Activated naive CD4-positive, alpha-beta T cell treated with anti-CD3 and anti-CD28 coated beads for 36 hours (primary cell): Measurements from ENCODE around the gene NFIL3. TPM values are rescaled to one million over a fixed set of nuclear protein-coding genes. Genes with fewer than 3 reads are reported as not detected.
"Not testable (repeated sequence)": the region's sequence is repeated elsewhere in the genome, so short reads cannot be mapped to it uniquely, and the experiment has no call there.

Experiments
- CTCF ChIA-PET: fragments of 350-600 bp; sonication (Branson Sonifier 250); formaldehyde crosslinking; loops from one replicate; lab custom pipeline; 2021; ENCODE audit warnings: antibody characterized with exemption; lab: Charles Lee
- DNase-seq: peaks from one replicate; pipeline ENCODE4 v3.0.0-alpha.2; 2020
- H3K27ac Mint-ChIP-seq: one replicate; pipeline ENCODE4 v1.8.0; 2021; ENCODE audit warnings: mild to moderate bottlenecking, mixed read lengths
- H3K27me3 Mint-ChIP-seq: one replicate; pipeline ENCODE4 v1.8.0; 2021; ENCODE audit warnings: low read depth, mixed read lengths
- H3K36me3 Mint-ChIP-seq: one replicate; pipeline ENCODE4 v1.8.0; 2021; ENCODE audit warnings: low read depth, mixed read lengths
- H3K4me1 Mint-ChIP-seq: one replicate; pipeline ENCODE4 v1.8.0; 2021; ENCODE audit warnings: low read depth, mixed read lengths
- H3K4me3 Mint-ChIP-seq: one replicate; pipeline ENCODE4 v1.8.0; 2021; ENCODE audit warnings: mild to moderate bottlenecking, moderate library complexity, mixed read lengths
- H3K9me3 Mint-ChIP-seq: one replicate; pipeline ENCODE4 v1.8.0; 2021; ENCODE audit warnings: mixed read lengths
- intact Hi-C: fragments of 100-400 bp; cut with micrococcal nuclease; formaldehyde crosslinking; loops from one replicate; pipeline ENCODE4 v1.15.1; 2023
- total RNA-seq, 2 experiments: library from RNA; stranded (reverse); gene quantifications; one replicate each; pipeline ENCODE4 v1.2.3, GENCODE V29; 2021

NFIL3 gene
- total RNA-seq, 2 experiments from 2014 or later = 56.4 to 58.5 TPM

DNA sequence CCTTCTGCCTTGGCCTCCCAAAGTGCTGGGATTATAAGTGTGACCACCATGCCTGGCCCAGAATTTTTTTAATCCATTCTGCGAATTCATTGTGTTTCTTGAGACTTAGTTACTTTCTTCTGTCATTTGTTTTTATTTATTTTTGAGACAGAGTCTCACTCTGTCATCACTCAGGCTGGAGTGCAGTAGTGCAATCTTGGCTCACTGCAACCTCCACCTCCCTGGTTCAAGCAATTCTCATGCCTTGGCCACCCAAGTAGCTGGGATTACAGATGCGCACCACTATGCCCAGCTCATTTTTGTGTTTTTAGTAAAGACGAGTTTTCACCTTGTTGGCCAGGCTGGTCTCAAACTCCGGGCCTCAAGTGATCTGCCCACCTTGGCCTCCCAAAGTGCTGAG is 33.9 kb downstream of the NFIL3 start:
- CTCF ChIA-PET = interaction anchor here (0.7 kb wide), 1 partner anchor 8 kb away, joined by 4 read pairs; no protein-coding TSS in a partner anchor
- H3K9me3 Mint-ChIP-seq, H3K27me3 Mint-ChIP-seq, H3K36me3 Mint-ChIP-seq, intact Hi-C loops, H3K27ac Mint-ChIP-seq, DNase-seq, H3K4me1 Mint-ChIP-seq, H3K4me3 Mint-ChIP-seq: not testable (repeated sequence)

DNA sequence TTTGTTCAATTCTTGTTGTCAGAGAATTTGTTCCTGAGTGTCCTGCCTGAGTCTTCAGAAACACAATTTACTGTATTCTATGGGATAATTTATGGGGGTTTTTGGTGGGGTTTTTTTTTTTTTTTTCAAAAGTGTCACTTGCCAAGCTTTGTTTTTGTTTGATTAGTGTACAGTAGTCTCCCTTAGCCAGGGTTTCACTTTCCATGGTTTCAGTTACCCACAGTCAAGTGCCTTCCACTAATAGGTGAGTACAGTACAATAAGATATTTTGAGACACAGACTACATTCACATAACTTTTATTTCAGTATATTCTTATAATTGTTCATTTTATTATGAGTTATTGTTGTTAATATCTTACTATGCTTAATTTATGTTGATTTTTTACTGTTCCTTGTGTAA is 36.9 kb downstream of the NFIL3 start:
- CTCF ChIA-PET = no interaction called here
- H3K36me3 Mint-ChIP-seq = no peaks in the 10 kb centered on the region
- no peak for DNase-seq
- H3K4me1 Mint-ChIP-seq = no peaks in the 10 kb centered on the region
- no peak overlapping the region for H3K4me3 Mint-ChIP-seq
- intact Hi-C loops = no loop called here
- no peaks in the 10 kb centered on the region for H3K9me3 Mint-ChIP-seq
- H3K27me3 Mint-ChIP-seq = peaks cover 5% of the 10 kb centered on the region
- H3K27ac Mint-ChIP-seq = no peak overlapping the region

DNA sequence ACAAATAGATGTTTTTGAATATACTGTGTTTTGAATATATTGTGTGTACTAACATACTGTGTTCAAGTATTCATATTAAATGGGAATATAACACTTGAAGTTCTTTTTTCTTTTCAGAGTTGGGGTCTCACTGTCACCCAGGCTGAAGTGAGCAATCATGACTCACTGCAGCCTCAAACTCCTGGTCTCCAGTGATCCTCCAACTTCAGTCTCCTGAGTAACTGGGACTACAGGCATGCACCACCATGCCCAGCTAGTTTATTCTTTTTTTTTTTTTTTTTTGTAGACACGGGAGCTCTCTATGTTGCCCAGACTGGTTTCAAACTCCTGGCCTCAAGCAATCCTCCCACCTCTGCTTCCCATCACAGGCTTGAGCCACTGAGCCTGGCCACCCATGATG is 38.7 kb downstream of the NFIL3 start:
- CTCF ChIA-PET = interaction anchor here (0.7 kb wide), 1 partner anchor 112 kb away, joined by 3 read pairs; no protein-coding TSS in a partner anchor
- no peak for DNase-seq
- intact Hi-C loops = no loop called here

DNA sequence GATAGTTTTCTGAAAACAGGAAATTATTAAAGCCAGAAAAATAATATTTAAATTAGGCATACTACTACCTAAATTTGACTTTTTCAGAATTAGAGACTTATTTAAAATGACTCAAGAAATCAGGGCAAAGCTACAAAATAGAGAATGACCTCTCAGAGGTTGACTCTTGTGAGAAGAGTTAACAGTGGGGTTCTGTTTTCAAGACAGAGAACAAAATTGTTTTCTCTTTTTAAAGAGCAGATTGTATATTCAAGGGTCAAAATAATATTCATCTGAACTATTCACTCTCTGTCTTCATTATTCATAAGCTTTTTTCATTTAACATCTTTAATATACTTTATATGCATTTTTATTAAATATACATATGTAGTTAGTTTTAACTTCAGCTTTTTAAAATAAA is 40.1 kb downstream of the NFIL3 start:
- CTCF ChIA-PET = interaction anchor here (0.7 kb wide), 1 partner anchor 23 kb away, joined by 4 read pairs; no protein-coding TSS in a partner anchor
- no peak overlapping the region for H3K4me3 Mint-ChIP-seq
- no peaks in the 10 kb centered on the region for H3K36me3 Mint-ChIP-seq

More for the DNA sequence above, 38.7 kb downstream of the NFIL3 start:
- H3K9me3 Mint-ChIP-seq = no peaks in the 10 kb centered on the region
- no peak overlapping the region for H3K4me3 Mint-ChIP-seq
- no peak overlapping the region for H3K27ac Mint-ChIP-seq
- H3K27me3 Mint-ChIP-seq = peaks cover 8% of the 10 kb centered on the region
- H3K36me3 Mint-ChIP-seq = no peaks in the 10 kb centered on the region
- no peaks in the 10 kb centered on the region for H3K4me1 Mint-ChIP-seq

DNA sequence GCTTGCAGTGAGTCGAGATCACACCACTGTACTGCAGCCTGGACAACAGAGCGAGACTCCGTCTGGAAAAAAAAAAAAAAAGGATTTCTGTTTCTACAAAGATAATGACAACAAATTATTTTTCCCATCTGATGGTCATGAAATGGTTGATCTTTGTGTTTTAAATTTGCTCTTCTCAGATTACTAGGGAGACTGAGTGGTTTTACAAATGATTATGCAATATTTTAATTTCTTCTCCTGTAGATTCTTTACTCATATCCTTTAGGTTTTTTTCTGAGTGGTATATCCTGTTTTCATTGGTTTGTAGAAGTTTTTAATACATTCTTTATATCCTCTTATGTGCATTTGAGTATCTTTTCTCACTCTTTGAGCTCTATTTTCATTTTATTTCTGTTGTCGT is 41.3 kb downstream of the NFIL3 start:
- CTCF ChIA-PET = interaction anchor here (1.2 kb wide), 1 partner anchor 10 kb away, joined by 3 read pairs; no protein-coding TSS in a partner anchor
- Mint-ChIP-seq H3K27ac (no peak overlapping the region), H3K9me3 (peaks cover 6% of the 10 kb centered on the region), H3K4me3 (no peak overlapping the region), H3K36me3 (no peaks in the 10 kb centered on the region), H3K27me3 (peaks cover 10% of the 10 kb centered on the region), H3K4me1 (no peaks in the 10 kb centered on the region)
- DNase-seq = no peak
- intact Hi-C loops = no loop called here

More for the DNA sequence above, 40.1 kb downstream of the NFIL3 start:
- Mint-ChIP-seq H3K9me3 (no peaks in the 10 kb centered on the region), H3K27ac (no peak overlapping the region), H3K4me1 (no peaks in the 10 kb centered on the region), H3K27me3 (peaks cover 8% of the 10 kb centered on the region)
- DNase-seq = no peak
- intact Hi-C loops = no loop called here

DNA sequence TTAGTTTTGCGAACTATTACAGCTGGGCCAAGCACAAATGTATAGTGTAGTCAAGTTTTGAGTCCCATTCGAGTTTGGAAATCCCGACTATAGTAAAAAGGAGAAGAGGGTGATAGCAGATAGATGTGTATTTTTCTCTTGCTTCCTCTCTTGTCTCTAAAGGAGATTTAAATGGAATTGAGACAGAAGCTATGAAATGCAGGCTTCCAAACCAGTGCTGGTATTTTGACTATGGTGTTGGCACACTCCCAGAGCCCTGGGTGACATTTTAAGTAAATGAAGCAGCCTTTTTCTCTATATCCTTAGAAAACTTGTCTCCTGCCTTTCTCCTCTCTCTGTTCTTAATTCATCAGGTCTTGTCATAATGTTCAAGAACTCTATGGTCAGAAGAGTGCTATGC is 44.2 kb downstream of the NFIL3 start:
- intact Hi-C loops = no loop called here
- DNase-seq = no peak
- peaks cover 6% of the 10 kb centered on the region for H3K9me3 Mint-ChIP-seq
- H3K4me3 Mint-ChIP-seq = no peak overlapping the region
- no peaks in the 10 kb centered on the region for H3K36me3 Mint-ChIP-seq
- peaks cover 8% of the 10 kb centered on the region for H3K27me3 Mint-ChIP-seq
- CTCF ChIA-PET = no interaction called here
- no peak overlapping the region for H3K27ac Mint-ChIP-seq
- no peaks in the 10 kb centered on the region for H3K4me1 Mint-ChIP-seq

DNA sequence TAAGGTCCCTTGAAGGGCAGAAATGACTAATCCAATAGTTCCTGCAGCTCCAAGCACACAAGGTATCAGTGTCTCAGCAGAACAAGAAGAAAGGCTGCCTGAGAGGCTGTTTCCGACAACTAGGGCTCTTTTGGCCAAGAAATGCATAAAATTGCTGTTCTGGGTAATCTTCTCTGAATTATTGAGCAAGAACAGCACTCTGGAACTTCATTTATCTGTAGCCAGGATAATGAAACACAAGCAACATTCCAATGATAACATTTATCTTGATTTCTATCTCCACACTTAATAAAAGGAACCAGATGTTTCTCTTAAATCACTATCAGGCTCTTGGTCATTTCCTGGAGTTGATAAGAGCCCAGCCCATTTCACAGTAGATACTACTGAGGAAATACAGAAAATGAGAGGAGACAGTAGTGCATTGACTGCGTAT is 44.9 kb downstream of the NFIL3 start:
- Mint-ChIP-seq H3K27ac (no peak overlapping the region), H3K9me3 (peaks cover 6% of the 10 kb centered on the region), H3K4me1 (no peaks in the 10 kb centered on the region), H3K27me3 (peaks cover 8% of the 10 kb centered on the region), H3K4me3 (no peak overlapping the region), H3K36me3 (no peaks in the 10 kb centered on the region)
- DNase-seq = no peak
- CTCF ChIA-PET = no interaction called here
- intact Hi-C loops = no loop called here

DNA sequence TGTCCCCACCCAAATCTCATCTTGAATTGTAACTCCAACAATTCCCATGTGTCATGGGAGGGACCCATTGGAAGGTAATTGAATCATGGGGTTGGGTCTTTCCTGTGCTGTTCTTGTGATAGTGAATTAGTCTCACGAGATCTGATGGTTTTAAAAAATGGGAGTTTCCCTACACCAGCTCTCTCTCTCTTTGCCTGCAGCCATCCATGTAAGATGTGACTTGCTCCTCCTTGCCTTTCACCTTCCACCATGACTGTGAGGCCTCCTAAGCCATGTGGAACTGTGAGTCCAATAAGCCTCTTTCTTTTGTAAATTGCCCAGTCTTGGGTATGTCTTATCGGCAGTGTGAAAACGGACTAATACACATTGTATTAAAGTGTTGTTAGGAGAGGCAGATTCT is 45.6 kb downstream of the NFIL3 start:
- H3K4me3 Mint-ChIP-seq, intact Hi-C loops, H3K9me3 Mint-ChIP-seq, DNase-seq, H3K4me1 Mint-ChIP-seq, H3K27ac Mint-ChIP-seq, H3K27me3 Mint-ChIP-seq, H3K36me3 Mint-ChIP-seq: not testable (repeated sequence)
- CTCF ChIA-PET = interaction anchor here (0.6 kb wide), 1 partner anchor 48 kb away, joined by 5 read pairs; no protein-coding TSS in a partner anchor

DNA sequence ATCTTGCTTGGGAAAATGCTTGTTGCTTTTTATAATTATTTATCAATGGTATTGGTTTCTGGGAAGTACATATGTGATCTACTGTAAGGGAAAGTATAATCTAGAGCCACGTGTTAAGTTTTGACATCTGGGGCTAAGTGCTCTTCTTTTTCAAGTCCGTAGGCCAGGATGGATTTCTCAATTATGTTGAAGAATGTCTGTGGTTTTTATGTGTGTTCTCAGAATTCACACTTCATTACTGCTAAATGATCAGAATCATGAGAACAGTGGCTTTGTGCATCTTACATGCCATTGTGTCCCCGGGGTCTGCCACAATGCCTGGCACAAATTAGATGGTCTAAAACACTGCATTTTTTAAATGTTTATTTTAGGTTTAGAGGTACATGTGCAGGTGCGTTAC is 47.4 kb downstream of the NFIL3 start:
- H3K27me3 Mint-ChIP-seq = peaks cover 8% of the 10 kb centered on the region
- no peaks in the 10 kb centered on the region for H3K36me3 Mint-ChIP-seq
- peaks cover 6% of the 10 kb centered on the region for H3K9me3 Mint-ChIP-seq
- H3K27ac Mint-ChIP-seq = no peak overlapping the region
- DNase-seq = no peak
- H3K4me3 Mint-ChIP-seq = no peak overlapping the region
- CTCF ChIA-PET = interaction anchor here (0.6 kb wide), 1 partner anchor 49 kb away, joined by 3 read pairs; no protein-coding TSS in a partner anchor
- intact Hi-C loops = no loop called here
- no peaks in the 10 kb centered on the region for H3K4me1 Mint-ChIP-seq

DNA sequence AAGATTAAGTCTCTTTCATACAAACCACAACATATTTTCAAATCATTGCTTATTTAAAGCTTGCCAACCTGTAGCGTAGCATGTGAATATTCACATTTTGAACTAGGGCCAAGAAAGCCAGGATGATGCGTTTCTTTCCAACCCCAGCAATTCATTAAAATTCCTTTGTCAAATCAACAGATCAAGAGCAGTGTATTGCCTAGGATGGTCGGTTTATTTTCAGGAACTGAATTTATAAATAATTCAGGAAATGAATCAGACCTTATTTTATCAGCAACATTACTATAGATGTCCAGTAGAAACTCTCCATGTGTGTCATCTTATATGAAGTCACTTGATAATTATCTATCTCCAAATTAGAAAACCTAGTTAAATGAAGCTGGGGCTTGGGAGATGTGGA is 48.7 kb downstream of the NFIL3 start:
- intact Hi-C loops = no loop called here
- H3K36me3 Mint-ChIP-seq = no peaks in the 10 kb centered on the region

DNA sequence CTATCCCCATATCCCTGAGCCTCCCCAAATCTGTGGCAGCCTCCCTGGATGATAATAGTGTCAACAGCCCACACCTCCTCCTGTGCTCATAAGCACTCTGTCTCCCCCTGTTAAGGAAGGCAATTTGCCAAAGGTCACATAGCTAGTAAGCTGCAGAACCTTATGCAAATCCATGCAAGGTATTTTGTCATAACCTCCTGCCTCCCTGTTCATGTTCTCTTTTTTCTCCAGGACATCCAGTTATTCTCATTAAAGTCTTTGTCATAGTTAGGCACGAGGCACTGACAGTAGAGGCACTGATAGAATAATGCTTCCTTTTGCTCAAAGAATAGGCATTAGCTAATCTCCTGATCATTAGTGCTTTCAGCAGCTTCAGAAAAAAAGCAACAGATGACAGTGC is 51.7 kb downstream of the NFIL3 start:
- no peak for DNase-seq
- H3K27ac Mint-ChIP-seq = no peak overlapping the region
- intact Hi-C loops = no loop called here
- no peaks in the 10 kb centered on the region for H3K27me3 Mint-ChIP-seq
- no peaks in the 10 kb centered on the region for H3K9me3 Mint-ChIP-seq
- CTCF ChIA-PET = interaction anchor here (1.1 kb wide), 1 partner anchor 12 kb away, joined by 8 read pairs; no protein-coding TSS in a partner anchor
- no peak overlapping the region for H3K4me3 Mint-ChIP-seq
- H3K4me1 Mint-ChIP-seq = no peaks in the 10 kb centered on the region
- H3K36me3 Mint-ChIP-seq = no peaks in the 10 kb centered on the region

More for the DNA sequence above, 48.7 kb downstream of the NFIL3 start:
- no peak for DNase-seq
- CTCF ChIA-PET = no interaction called here
- Mint-ChIP-seq H3K27me3 (peaks cover 2% of the 10 kb centered on the region), H3K27ac (no peak overlapping the region), H3K9me3 (peaks cover 6% of the 10 kb centered on the region), H3K4me1 (no peaks in the 10 kb centered on the region), H3K4me3 (no peak overlapping the region)

DNA sequence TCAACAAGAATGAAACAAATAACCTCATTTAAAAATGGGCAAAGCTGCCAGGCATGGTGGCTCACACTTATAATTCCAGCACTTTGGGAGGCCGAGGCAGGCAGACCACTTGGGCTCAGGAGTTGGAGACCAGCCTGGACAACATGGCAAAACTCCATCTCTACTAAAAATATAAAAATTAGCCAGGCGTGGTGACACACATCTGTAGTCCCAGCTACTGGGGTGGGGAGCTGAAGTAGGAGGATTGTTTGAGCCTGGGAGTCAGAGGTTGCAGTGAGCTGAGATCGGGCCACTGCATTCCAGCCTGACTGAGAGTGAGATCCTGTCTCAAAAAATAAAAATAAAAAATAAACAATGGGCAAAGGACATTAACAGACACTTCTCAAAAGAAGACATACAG is 53.6 kb downstream of the NFIL3 start:
- DNase-seq, intact Hi-C loops, H3K9me3 Mint-ChIP-seq, H3K4me1 Mint-ChIP-seq, CTCF ChIA-PET, H3K27me3 Mint-ChIP-seq, H3K4me3 Mint-ChIP-seq, H3K36me3 Mint-ChIP-seq, H3K27ac Mint-ChIP-seq: not testable (repeated sequence)

DNA sequence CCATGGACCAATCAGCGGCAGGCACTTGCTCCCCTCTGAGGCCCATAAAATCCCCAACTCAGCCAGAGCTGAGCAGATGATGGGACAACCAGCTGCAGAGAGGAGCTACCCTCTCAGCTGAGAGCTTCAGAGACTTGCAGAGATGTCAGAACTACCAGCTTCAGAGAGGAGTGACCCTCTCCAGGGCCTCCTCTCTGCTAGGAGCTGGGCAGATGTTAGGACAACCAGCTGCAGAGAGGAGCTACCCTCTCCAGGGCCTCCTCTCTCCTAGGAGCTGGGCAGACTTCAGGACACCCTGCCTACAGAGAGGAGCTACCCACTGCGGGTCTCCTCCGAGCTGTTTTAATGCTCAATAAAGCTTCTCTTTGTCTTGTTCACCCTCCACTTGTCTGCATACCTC is 58.9 kb downstream of the NFIL3 start:
- no peaks in the 10 kb centered on the region for H3K27me3 Mint-ChIP-seq
- peaks cover 2% of the 10 kb centered on the region for H3K9me3 Mint-ChIP-seq
- H3K4me3 Mint-ChIP-seq = no peak overlapping the region
- intact Hi-C loops = no loop called here
- CTCF ChIA-PET = interaction anchor here (0.6 kb wide), 1 partner anchor 149 kb away, joined by 3 read pairs; no protein-coding TSS in a partner anchor
- H3K36me3 Mint-ChIP-seq = peaks cover 5% of the 10 kb centered on the region
- no peak for DNase-seq
- H3K27ac Mint-ChIP-seq = no peak overlapping the region
- peaks cover 18% of the 10 kb centered on the region for H3K4me1 Mint-ChIP-seq
